NK-92 (cell line): ENCODE measurements around the gene DLG1.

ENCODE experiments used
- DNase-seq: peaks from one replicate; lab custom pipeline; 2025; ENCODE audit not compliant: unreplicated experiment; lab: John Stamatoyannopoulos, UW

DLG1 gene

GRCh38 chr3:197002701-197003454, 295.5 kb downstream of the DLG1 start:
- DNase-seq, result peak; percentile 12

- DNase-seq, result no peak
Observed at GRCh38 chr3:197001972-197002700, 296.3 kb downstream of the DLG1 start.

GRCh38 chr3:197001106-197001971, 297.1 kb downstream of the DLG1 start:
- DNase-seq, result no peak

- DNase-seq, result no peak
Observed at GRCh38 chr3:197000211-197000610, 298.2 kb downstream of the DLG1 start.

- DNase-seq, result no peak
Observed at GRCh38 chr3:196998966-196999760, 299.2 kb downstream of the DLG1 start.

- DNase-seq, result no peak
Observed at GRCh38 chr3:196997311-196997710, 301.1 kb downstream of the DLG1 start.

- no peak for DNase-seq
Observed at GRCh38 chr3:196996454-196997265, 301.8 kb downstream of the DLG1 start.

- no peak for DNase-seq
Observed at GRCh38 chr3:196995646-196996355, 302.6 kb downstream of the DLG1 start.

- no peak for DNase-seq
Observed at GRCh38 chr3:196995027-196995426, 303.4 kb downstream of the DLG1 start.

GRCh38 chr3:196994056-196994455, 304.4 kb downstream of the DLG1 start:
- no peak for DNase-seq
